GM12891 (cell line): ENCODE measurements around the gene ZP2.

Experiments used
- PAX5 ChIP-seq: IDR thresholded peaks from 2 replicates; pipeline ENCODE4 v1.6.1; 2011; ENCODE audit warnings: low read length, moderate library complexity, mild to moderate bottlenecking; ENCODE audit not compliant: insufficient read depth, severe bottlenecking
- SPI1 ChIP-seq: IDR thresholded peaks from 2 replicates; pipeline ENCODE4 v1.6.1; 2011; ENCODE audit warnings: low read depth, low read length, control low read depth

- TF ChIP-seq PAX5 (no peak), SPI1 (no peak)
Measured at GRCh38 chr16:21197112-21197511, 14.3 kb downstream of the ZP2 start.
